Measurements from ENCODE around the gene ELOVL1. TPM values are rescaled to one million over a fixed set of nuclear protein-coding genes. Genes with fewer than 3 reads are reported as not detected.

ELOVL1 gene
- total RNA-seq, 4 donors from 2014 or later = 25.7 to 63.2 (median 49.1) TPM

- TF ChIP-seq POLR2A (IDR thresholded peaks at IDR 0.05; ENCODE audit: low read depth) = no peak
- peak in 1 of 3 experiments; percentile 5 for TF ChIP-seq CTCF (IDR thresholded peaks at IDR 0.05)
- no peak for TF ChIP-seq EP300 (IDR thresholded peaks at IDR 0.05)
- DNase-seq (ENCODE audit: extremely low spot score) = no peak
- Histone ChIP-seq H3K4me3 (no peak overlapping the region), H3K36me3 (peaks cover 35 to 70% (median 59%) of the 10 kb centered on the region in 4 donors), H3K9me3 (no peaks in the 10 kb centered on the region), H3K4me1 (peaks cover 20 to 28% (median 23%) of the 10 kb centered on the region in 4 donors), H3K27ac (replicated peaks in 1 of 4) (no peak overlapping the region), H3K27me3 (no peaks in the 10 kb centered on the region)
- intact Hi-C loops (cut with DNase I) = no loop called here
- 100% methylated on average over 2 of the region's 2 CpGs for WGBS
Measured at GRCh38 chr1:43383449-43383848, 15.6 kb upstream of the ELOVL1 start.

- Histone ChIP-seq H3K4me3 (no peak overlapping the region), H3K36me3 (peaks cover 35 to 65% (median 56%) of the 10 kb centered on the region in 4 donors), H3K9me3 (no peaks in the 10 kb centered on the region), H3K27me3 (no peaks in the 10 kb centered on the region), H3K27ac (replicated peaks in 1 of 4) (peak overlapping the region in 2 of 4 donors; percentile 2 to 31), H3K4me1 (peaks cover 12 to 16% (median 15%) of the 10 kb centered on the region in 4 donors)
- DNase-seq (ENCODE audit: extremely low spot score) = no peak
- 40% methylated on average over 6 of the region's 6 CpGs for WGBS
- TF ChIP-seq POLR2A (IDR thresholded peaks at IDR 0.05; ENCODE audit: low read depth) = no peak
- no peak for TF ChIP-seq CTCF (IDR thresholded peaks at IDR 0.05)
- no peak for TF ChIP-seq POLR2AphosphoS5 (IDR thresholded peaks at IDR 0.05)
- TF ChIP-seq EP300 (IDR thresholded peaks at IDR 0.05) = no peak
- intact Hi-C loops (cut with DNase I) = no loop called here
Measured at GRCh38 chr1:43382027-43382779, 14.4 kb upstream of the ELOVL1 start.

- no peaks in the 10 kb centered on the region for H3K27me3 ChIP-seq
- H3K9me3 ChIP-seq = no peaks in the 10 kb centered on the region
- peaks cover 12 to 16% (median 14%) of the 10 kb centered on the region in 4 donors for H3K4me1 ChIP-seq
- H3K4me3 ChIP-seq = no peak overlapping the region
- DNase-seq (ENCODE audit: extremely low spot score) = no peak
- TF ChIP-seq POLR2A (IDR thresholded peaks at IDR 0.05; ENCODE audit: low read depth) (no peak), EP300 (IDR thresholded peaks at IDR 0.05) (no peak), CTCF (IDR thresholded peaks at IDR 0.05) (no peak), POLR2AphosphoS5 (IDR thresholded peaks at IDR 0.05) (no peak)
- intact Hi-C loops (cut with DNase I) = no loop called here
- WGBS = 76% methylated on average over 3 of the region's 3 CpGs
- H3K36me3 ChIP-seq = peaks cover 30 to 62% (median 52%) of the 10 kb centered on the region in 4 donors
- H3K27ac ChIP-seq (replicated peaks in 1 of 4) = peak overlapping the region in 1 of 4 donors; percentile 31
Measured at GRCh38 chr1:43381612-43382011, 13.8 kb upstream of the ELOVL1 start.

GRCh38 chr1:43379476-43379875, 11.7 kb upstream of the ELOVL1 start:
- Histone ChIP-seq H3K36me3 (peaks cover 11 to 42% (median 31%) of the 10 kb centered on the region in 4 donors), H3K4me3 (no peak overlapping the region), H3K4me1 (peaks cover 12 to 16% (median 14%) of the 10 kb centered on the region in 4 donors), H3K27me3 (no peaks in the 10 kb centered on the region), H3K27ac (replicated peaks in 1 of 4) (no peak overlapping the region), H3K9me3 (no peaks in the 10 kb centered on the region)
- TF ChIP-seq POLR2A (IDR thresholded peaks at IDR 0.05; ENCODE audit: low read depth) (no peak), EP300 (IDR thresholded peaks at IDR 0.05) (no peak), POLR2AphosphoS5 (IDR thresholded peaks at IDR 0.05) (no peak), CTCF (IDR thresholded peaks at IDR 0.05) (no peak)
- WGBS = 97% methylated on average over 1 of the region's 1 CpG
- intact Hi-C loops (cut with DNase I) = no loop called here
- no peak for DNase-seq (ENCODE audit: extremely low spot score)

Measured in esophagus muscularis mucosa (tissue), 4 donors.